ENCODE results near the gene NRP1. TPM values are rescaled to one million over a fixed set of nuclear protein-coding genes. Genes with fewer than 3 reads are reported as not detected.

NRP1 gene
- total RNA-seq, 1 experiment from 2014 or later: 555 TPM

DNA sequence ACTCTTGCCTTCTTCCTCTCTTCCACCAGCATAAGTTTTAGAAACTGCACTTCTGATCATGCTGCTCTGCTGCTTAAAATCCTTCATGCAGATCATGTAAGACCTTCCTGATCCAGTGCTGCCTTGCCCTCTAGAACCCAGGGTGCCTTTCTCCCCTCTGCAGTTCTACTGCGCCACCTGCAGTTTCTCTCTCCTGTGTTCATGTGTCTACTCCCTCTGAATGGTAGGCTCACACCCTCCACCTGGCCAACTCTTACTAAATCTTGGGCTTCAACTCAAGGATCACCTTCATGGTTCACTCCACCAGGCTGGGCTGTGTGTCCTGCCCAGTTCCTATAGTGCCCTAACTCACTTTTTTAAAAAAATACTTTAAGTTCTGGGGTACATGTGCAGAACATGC, 201.8 kb downstream of the NRP1 start:
- CTCF ChIA-PET: no interaction called here

DNA sequence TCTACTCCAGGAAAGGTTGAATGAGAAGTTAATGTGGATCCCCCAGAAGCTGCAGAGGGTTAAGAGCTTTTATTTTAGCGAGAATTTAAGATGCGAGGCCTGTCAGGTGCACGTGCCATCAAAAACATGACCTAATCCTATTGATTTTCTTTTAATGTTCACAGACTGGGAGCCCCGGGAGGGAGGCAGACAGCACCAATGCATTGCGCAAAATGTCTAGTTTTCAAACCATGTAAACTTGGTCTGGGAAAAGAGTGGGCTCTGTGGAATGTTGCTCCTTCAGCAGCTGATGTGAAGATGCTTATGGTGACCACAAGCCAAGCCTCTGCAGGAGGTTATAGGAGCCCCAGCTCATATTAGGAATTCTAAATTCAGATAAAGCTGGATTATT, 204.5 kb downstream of the NRP1 start:
- ATAC-seq (no peak), DNase-seq (no peak)
- peaks cover 13% of the 10 kb centered on the region for H3F3A ChIP-seq (ENCODE audit: low read length, unreplicated experiment)
- H3K27me3 ChIP-seq (ENCODE audit: low read length): no peaks in the 10 kb centered on the region
- no peaks in the 10 kb centered on the region for H4K20me1 ChIP-seq (ENCODE audit: low read length)
- H3K4me1 ChIP-seq (ENCODE audit: insufficient read depth, low read length): peaks cover 30% of the 10 kb centered on the region
- CTCF ChIA-PET: no interaction called here
- H3K4me3 ChIP-seq (ENCODE audit: low read length): no peak overlapping the region
- H3K79me2 ChIP-seq (ENCODE audit: low read length): no peaks in the 10 kb centered on the region
- H3K9me2 ChIP-seq (replicated peaks; ENCODE audit: low read length): 0 out of 2 replicates have a peak, but pooled peaks cover 2% of the 10 kb centered on the region
- H2AFZ ChIP-seq (ENCODE audit: low read length): no peak overlapping the region
- no TSS peak for BruUV-seq (replicated peaks)
- no peak overlapping the region for H3K4me2 ChIP-seq (ENCODE audit: low read length)
- no peaks in the 10 kb centered on the region for H3K9me3 ChIP-seq (ENCODE audit: low read length)
- POLR2A ChIA-PET (ENCODE audit: unreplicated experiment): interaction anchor here (0.6 kb wide), 1 partner anchor 33 kb away, joined by 3 read pairs; no protein-coding TSS in a partner anchor
- TF ChIP-seq EZH2 (IDR thresholded peaks at IDR 0.05; ENCODE audit: low read length, unreplicated experiment) (no peak), EZH2phosphoT487 (IDR thresholded peaks at IDR 0.05; ENCODE audit: borderline replicate concordance, low read length) (no peak)
- TF ChIP-seq, protein P1, sequence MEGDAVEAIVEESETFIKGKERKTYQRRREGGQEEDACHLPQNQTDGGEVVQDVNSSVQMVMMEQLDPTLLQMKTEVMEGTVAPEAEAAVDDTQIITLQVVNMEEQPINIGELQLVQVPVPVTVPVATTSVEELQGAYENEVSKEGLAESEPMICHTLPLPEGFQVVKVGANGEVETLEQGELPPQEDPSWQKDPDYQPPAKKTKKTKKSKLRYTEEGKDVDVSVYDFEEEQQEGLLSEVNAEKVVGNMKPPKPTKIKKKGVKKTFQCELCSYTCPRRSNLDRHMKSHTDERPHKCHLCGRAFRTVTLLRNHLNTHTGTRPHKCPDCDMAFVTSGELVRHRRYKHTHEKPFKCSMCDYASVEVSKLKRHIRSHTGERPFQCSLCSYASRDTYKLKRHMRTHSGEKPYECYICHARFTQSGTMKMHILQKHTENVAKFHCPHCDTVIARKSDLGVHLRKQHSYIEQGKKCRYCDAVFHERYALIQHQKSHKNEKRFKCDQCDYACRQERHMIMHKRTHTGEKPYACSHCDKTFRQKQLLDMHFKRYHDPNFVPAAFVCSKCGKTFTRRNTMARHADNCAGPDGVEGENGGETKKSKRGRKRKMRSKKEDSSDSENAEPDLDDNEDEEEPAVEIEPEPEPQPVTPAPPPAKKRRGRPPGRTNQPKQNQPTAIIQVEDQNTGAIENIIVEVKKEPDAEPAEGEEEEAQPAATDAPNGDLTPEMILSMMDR (conservative IDR thresholded peaks at IDR 0.05; ENCODE audit: low read depth, low read length): no peak
- intact Hi-C loops (cut with micrococcal nuclease): no loop called here
- no peaks in the 10 kb centered on the region for H3K36me3 ChIP-seq (ENCODE audit: low read depth, low read length)
- no peak overlapping the region for H3K9ac ChIP-seq (ENCODE audit: low read length)
- H3K27ac ChIP-seq (ENCODE audit: low read length): no peak overlapping the region

More for the DNA sequence above, 201.8 kb downstream of the NRP1 start:
- Histone ChIP-seq H3K36me3 (ENCODE audit: low read depth, low read length) (no peaks in the 10 kb centered on the region), H3K27me3 (ENCODE audit: low read length) (no peaks in the 10 kb centered on the region), H3F3A (ENCODE audit: low read length, unreplicated experiment) (peaks cover 16% of the 10 kb centered on the region), H3K79me2 (ENCODE audit: low read length) (no peaks in the 10 kb centered on the region), H3K27ac (ENCODE audit: low read length) (no peak overlapping the region), H3K4me2 (ENCODE audit: low read length) (no peak overlapping the region), H3K4me3 (ENCODE audit: low read length) (no peak overlapping the region), H4K20me1 (ENCODE audit: low read length) (no peaks in the 10 kb centered on the region), H3K4me1 (ENCODE audit: insufficient read depth, low read length) (peaks cover 39% of the 10 kb centered on the region), H3K9me2 (replicated peaks; ENCODE audit: low read length) (0 out of 2 replicates have a peak, but pooled peaks cover 2% of the 10 kb centered on the region), H2AFZ (ENCODE audit: low read length) (no peak overlapping the region), H3K9me3 (ENCODE audit: low read length) (no peaks in the 10 kb centered on the region), H3K9ac (ENCODE audit: low read length) (no peak overlapping the region)
- POLR2A ChIA-PET (ENCODE audit: unreplicated experiment): interaction anchor here (0.6 to 0.7 kb wide), 2 partner anchors 17 to 60 kb away, joined by 3 read pairs; no protein-coding TSS in a partner anchor
- intact Hi-C loops (cut with micrococcal nuclease): no loop called here
- peak; percentile 73 for DNase-seq
- no TSS peak for BruUV-seq (replicated peaks)
- TF ChIP-seq EZH2phosphoT487 (IDR thresholded peaks at IDR 0.05; ENCODE audit: borderline replicate concordance, low read length): no peak
- TF ChIP-seq, protein P1 (conservative IDR thresholded peaks at IDR 0.05; ENCODE audit: low read depth, low read length): no peak
- TF ChIP-seq EZH2 (IDR thresholded peaks at IDR 0.05; ENCODE audit: low read length, unreplicated experiment): no peak
- no peak for ATAC-seq

DNA sequence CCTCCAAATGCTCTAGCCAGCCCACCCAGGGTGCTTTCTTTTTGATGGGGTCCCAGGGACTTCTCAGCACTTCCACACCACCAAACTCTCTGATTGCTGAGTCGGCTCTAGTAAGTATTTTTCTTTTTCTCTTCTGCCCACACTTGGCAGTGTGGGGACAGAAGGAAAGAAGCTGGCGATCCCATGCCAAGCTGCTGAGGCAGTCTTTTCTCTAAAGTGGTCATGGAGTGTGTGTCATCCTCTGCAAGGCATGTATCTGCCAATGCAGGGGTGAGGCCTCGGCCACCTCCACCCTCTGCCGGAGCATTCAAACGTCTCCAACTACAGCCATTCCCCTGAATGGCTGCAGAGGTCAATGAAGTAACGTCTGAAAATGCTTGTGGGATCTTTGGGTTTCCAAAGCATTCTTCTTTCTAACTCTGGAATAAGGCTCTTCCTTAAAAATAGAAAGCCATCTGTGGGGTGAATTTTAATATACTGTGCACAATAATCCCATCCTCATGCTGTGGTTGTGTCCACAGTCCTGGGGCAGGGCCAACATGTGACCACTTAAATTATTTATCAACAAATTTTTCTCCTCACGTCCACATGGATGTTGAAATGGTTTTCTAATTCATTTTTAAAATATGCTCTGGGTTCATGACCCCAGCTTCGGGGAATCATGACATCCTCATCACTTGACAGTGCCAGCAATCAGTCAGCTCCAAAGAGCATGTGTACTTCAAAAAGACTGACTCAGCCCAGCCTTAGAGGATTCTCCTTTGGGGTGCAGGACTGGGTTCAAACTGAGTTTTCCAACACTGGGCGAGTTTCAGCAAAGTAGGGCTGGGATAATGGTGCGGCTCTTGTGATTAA, 205.1 kb downstream of the NRP1 start:
- no peak for TF ChIP-seq EZH2phosphoT487 (IDR thresholded peaks at IDR 0.05; ENCODE audit: borderline replicate concordance, low read length)
- TF ChIP-seq, protein P1 (conservative IDR thresholded peaks at IDR 0.05; ENCODE audit: low read depth, low read length): no peak
- TF ChIP-seq EZH2 (IDR thresholded peaks at IDR 0.05; ENCODE audit: low read length, unreplicated experiment): no peak
- H3K27me3 ChIP-seq (ENCODE audit: low read length): no peaks in the 10 kb centered on the region
- H3F3A ChIP-seq (ENCODE audit: low read length, unreplicated experiment): peaks cover 7% of the 10 kb centered on the region
- ChIA-PET POLR2A (ENCODE audit: unreplicated experiment) (no interaction called here), CTCF (no interaction called here)
- peak; percentile 44 for DNase-seq
- intact Hi-C loops (cut with micrococcal nuclease): no loop called here
- H3K27ac ChIP-seq (ENCODE audit: low read length): no peak overlapping the region
- no peak overlapping the region for H3K9ac ChIP-seq (ENCODE audit: low read length)
- no peak for ATAC-seq
- no peaks in the 10 kb centered on the region for H3K79me2 ChIP-seq (ENCODE audit: low read length)
- no peaks in the 10 kb centered on the region for H3K36me3 ChIP-seq (ENCODE audit: low read depth, low read length)
- H2AFZ ChIP-seq (ENCODE audit: low read length): 0 out of 2 replicates have a peak overlapping the region, but pooled peaks have one; percentile 0
- peaks cover 24% of the 10 kb centered on the region for H3K4me1 ChIP-seq (ENCODE audit: insufficient read depth, low read length)
- no TSS peak for BruUV-seq (replicated peaks)
- H3K4me3 ChIP-seq (ENCODE audit: low read length): no peak overlapping the region
- H3K4me2 ChIP-seq (ENCODE audit: low read length): no peak overlapping the region
- no peaks in the 10 kb centered on the region for H3K9me3 ChIP-seq (ENCODE audit: low read length)
- 0 out of 2 replicates have a peak, but pooled peaks cover 2% of the 10 kb centered on the region for H3K9me2 ChIP-seq (replicated peaks; ENCODE audit: low read length)
- no peaks in the 10 kb centered on the region for H4K20me1 ChIP-seq (ENCODE audit: low read length)

Data from PC-3 (cell line).